ENCODE results near the gene STMN3.
"Not testable (repeated sequence)": the region's sequence is repeated elsewhere in the genome, so short reads cannot be mapped to it uniquely, and the experiment has no call there.

STMN3 gene

DNA sequence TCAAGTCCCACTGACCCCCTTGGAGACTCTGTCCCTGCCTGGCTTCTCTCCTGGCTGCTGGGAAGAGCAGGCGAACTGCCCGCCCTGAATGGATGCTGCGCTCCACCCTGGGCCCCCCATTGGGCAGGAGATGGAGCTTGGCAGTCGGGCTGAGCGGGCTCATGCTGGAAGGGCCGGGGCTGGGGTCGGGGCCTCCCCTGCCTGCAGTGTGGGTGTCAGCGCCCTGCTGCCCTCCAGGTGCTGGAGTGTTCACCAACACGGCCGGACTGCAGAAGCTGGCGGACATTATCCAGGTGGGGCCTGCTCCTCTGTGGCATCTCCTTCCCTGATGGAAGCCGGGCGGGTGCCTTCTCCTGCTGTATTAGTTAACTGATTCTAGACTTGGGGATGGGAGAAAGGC lies 27.2 kb upstream of the STMN3 start:
- no peaks in the 10 kb centered on the region for H3K9me3 ChIP-seq (ENCODE audit: insufficient read depth, low read length)
- H3K27me3 ChIP-seq (ENCODE audit: insufficient read depth, insufficient read length), result no peaks in the 10 kb centered on the region
- TF ChIP-seq SUZ12 (IDR thresholded peaks at IDR 0.05; ENCODE audit: extremely low read depth, insufficient read depth, insufficient read length), result no peak
- TF ChIP-seq YY1 (IDR thresholded peaks at IDR 0.05; ENCODE audit: insufficient read depth, insufficient read length), result no peak
- no peak for TF ChIP-seq ZNF274 (IDR thresholded peaks at IDR 0.05; ENCODE audit: low read depth, low read length)
- H3K36me3 ChIP-seq (ENCODE audit: insufficient read depth, insufficient read length, low read length), result peaks cover 65% of the 10 kb centered on the region
- no peak overlapping the region for H3K9ac ChIP-seq (ENCODE audit: insufficient read length, low read depth)
- H3K4me3 ChIP-seq (ENCODE audit: insufficient read length, low read depth), result no peak overlapping the region
- H3K4me1 ChIP-seq (ENCODE audit: insufficient read depth, insufficient read length), result peaks cover 19% of the 10 kb centered on the region
- DNase-seq (ENCODE audit: low read depth, low spot score), result no peak

DNA sequence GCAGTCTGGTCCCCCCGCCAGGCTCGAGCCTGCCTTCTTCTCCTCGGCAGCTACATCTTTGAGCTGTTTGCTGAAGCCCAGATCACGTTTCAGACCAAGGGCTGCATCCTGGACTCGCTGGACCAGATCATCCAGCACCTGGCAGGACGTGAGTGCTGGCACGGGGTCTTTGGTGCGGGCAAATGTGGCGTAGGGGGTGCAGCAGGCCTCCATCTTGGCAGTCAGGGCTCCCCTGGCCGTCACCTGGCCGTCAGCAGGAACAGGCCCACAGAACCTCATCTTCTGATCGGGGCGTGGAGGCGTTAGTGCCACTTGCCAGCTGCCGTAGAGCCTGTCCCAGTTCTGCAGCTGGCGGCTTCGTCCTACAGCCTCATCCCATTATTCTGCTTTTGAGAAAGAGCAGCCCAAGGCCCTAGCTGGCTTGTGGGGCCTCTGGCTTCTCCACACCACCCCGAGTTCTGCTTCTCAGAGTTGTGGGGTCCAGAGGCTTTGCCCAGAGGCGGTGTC lies 26.6 kb upstream of the STMN3 start:
- no peak for DNase-seq (ENCODE audit: low read depth, low spot score)
- no peak for TF ChIP-seq SUZ12 (IDR thresholded peaks at IDR 0.05; ENCODE audit: extremely low read depth, insufficient read depth, insufficient read length)
- TF ChIP-seq YY1 (IDR thresholded peaks at IDR 0.05; ENCODE audit: insufficient read depth, insufficient read length), result no peak
- TF ChIP-seq ZNF274 (IDR thresholded peaks at IDR 0.05; ENCODE audit: low read depth, low read length), result no peak
- H3K4me1 ChIP-seq (ENCODE audit: insufficient read depth, insufficient read length), result peaks cover 19% of the 10 kb centered on the region
- H3K9me3 ChIP-seq (ENCODE audit: insufficient read depth, low read length), result no peaks in the 10 kb centered on the region
- no peak overlapping the region for H3K9ac ChIP-seq (ENCODE audit: insufficient read length, low read depth)
- no peaks in the 10 kb centered on the region for H3K27me3 ChIP-seq (ENCODE audit: insufficient read depth, insufficient read length)
- H3K4me3 ChIP-seq (ENCODE audit: insufficient read length, low read depth), result no peak overlapping the region
- H3K36me3 ChIP-seq (ENCODE audit: insufficient read depth, insufficient read length, low read length), result peaks cover 68% of the 10 kb centered on the region

DNA sequence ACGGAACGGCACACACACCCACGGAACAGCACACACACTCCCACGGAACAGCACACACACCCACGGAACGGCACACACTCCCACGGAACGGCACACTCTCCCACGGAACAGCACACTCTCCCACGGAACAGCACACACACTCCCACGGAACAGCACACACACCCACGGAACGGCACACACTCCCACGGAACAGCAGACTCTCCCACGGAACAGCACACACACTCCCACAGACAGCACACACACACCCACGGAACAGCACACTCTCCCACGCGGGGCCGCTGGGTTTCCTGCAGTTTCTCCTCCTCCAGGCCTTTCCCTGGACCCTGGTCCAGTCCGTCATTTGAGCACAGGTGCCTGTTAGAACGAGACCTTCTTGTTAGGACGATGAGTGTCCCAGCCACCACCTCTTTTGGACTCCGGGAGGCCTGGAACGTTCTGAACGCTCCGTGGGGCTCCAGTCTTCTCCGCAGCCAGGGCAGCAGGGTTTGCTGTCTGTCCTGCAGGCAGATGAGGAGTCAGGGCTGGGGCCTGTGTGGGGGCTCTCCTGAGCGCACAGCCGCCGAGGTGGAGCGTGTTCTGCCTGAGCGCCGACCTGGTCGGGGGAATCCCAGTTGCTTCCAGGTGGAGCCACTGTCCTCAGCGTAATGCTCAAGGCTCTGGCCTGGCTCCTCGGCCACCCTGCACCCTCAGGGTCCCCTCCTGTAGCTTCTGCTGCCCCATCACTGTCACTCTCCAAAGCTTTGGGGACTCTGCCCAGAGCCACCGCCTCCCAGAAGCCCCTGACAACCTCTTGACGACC lies 25.6 kb upstream of the STMN3 start:
- H3K27me3 ChIP-seq (ENCODE audit: insufficient read depth, insufficient read length), result no peaks in the 10 kb centered on the region
- no peak for DNase-seq (ENCODE audit: low read depth, low spot score)

GRCh38 chr20:63678071-63678470 lies 24.8 kb upstream of the STMN3 start:
- Histone ChIP-seq H3K4me3 (ENCODE audit: insufficient read length, low read depth) (no peak overlapping the region), H3K36me3 (ENCODE audit: insufficient read depth, insufficient read length, low read length) (peaks cover 78% of the 10 kb centered on the region), H3K4me1 (ENCODE audit: insufficient read depth, insufficient read length) (peaks cover 14% of the 10 kb centered on the region), H3K9ac (ENCODE audit: insufficient read length, low read depth) (no peak overlapping the region), H3K27me3 (ENCODE audit: insufficient read depth, insufficient read length) (no peaks in the 10 kb centered on the region), H3K9me3 (ENCODE audit: insufficient read depth, low read length) (no peaks in the 10 kb centered on the region)
- no peak for DNase-seq (ENCODE audit: low read depth, low spot score)
- TF ChIP-seq ZNF274 (IDR thresholded peaks at IDR 0.05; ENCODE audit: low read depth, low read length) (no peak), SUZ12 (IDR thresholded peaks at IDR 0.05; ENCODE audit: extremely low read depth, insufficient read depth, insufficient read length) (no peak)

More for the DNA sequence above, 25.6 kb upstream of the STMN3 start:
- H3K9ac ChIP-seq (ENCODE audit: insufficient read length, low read depth), result no peak overlapping the region
- no peak overlapping the region for H3K4me3 ChIP-seq (ENCODE audit: insufficient read length, low read depth)
- H3K36me3 ChIP-seq (ENCODE audit: insufficient read depth, insufficient read length, low read length), result peaks cover 76% of the 10 kb centered on the region
- TF ChIP-seq SUZ12 (IDR thresholded peaks at IDR 0.05; ENCODE audit: extremely low read depth, insufficient read depth, insufficient read length), result no peak
- TF ChIP-seq YY1 (IDR thresholded peaks at IDR 0.05; ENCODE audit: insufficient read depth, insufficient read length), result no peak
- TF ChIP-seq ZNF274 (IDR thresholded peaks at IDR 0.05; ENCODE audit: low read depth, low read length), result no peak
- H3K4me1 ChIP-seq (ENCODE audit: insufficient read depth, insufficient read length), result peaks cover 19% of the 10 kb centered on the region
- no peaks in the 10 kb centered on the region for H3K9me3 ChIP-seq (ENCODE audit: insufficient read depth, low read length)

DNA sequence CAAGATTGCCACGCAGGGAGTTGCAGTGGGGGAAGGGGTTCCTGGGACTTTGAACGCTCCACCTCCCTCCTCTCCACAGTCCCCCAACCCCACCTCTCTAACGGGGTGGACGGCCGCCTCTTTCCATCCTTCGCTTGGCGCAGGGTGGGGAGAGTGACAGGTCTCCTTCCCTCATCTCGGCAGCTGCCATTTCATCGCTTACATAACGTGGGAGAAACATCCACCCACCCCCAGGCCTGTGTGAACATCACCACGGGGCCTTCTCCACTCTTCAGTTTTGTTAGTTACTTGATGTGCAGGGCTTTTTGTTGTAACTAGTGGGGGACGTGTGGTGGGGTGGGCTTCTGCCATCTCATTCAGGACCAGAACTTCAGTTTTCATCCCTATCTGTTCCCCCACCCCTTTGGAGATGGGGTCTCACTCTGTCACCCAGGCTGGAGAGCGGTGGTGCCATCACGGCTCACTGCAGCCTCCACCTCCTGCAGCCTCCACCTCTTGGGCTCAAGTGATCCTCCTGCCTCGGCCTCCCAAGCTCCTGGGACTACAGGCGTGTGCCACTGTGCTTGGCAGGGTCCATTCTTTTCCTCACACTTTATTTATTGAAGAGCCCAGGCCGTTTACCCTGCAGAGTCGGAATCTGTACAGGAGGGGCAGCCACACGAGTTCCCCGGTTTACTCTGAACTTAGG lies 22.6 kb upstream of the STMN3 start:
- H3K36me3 ChIP-seq (ENCODE audit: insufficient read depth, insufficient read length, low read length), result peaks cover 80% of the 10 kb centered on the region
- no peaks in the 10 kb centered on the region for H3K27me3 ChIP-seq (ENCODE audit: insufficient read depth, insufficient read length)
- no peak for DNase-seq (ENCODE audit: low read depth, low spot score)
- H3K4me3 ChIP-seq (ENCODE audit: insufficient read length, low read depth), result no peak overlapping the region
- H3K9ac ChIP-seq (ENCODE audit: insufficient read length, low read depth), result no peak overlapping the region
- H3K4me1 ChIP-seq (ENCODE audit: insufficient read depth, insufficient read length), result peaks cover 2% of the 10 kb centered on the region
- TF ChIP-seq YY1 (IDR thresholded peaks at IDR 0.05; ENCODE audit: insufficient read depth, insufficient read length), result no peak
- TF ChIP-seq ZNF274 (IDR thresholded peaks at IDR 0.05; ENCODE audit: low read depth, low read length), result no peak
- no peak for TF ChIP-seq SUZ12 (IDR thresholded peaks at IDR 0.05; ENCODE audit: extremely low read depth, insufficient read depth, insufficient read length)
- H3K9me3 ChIP-seq (ENCODE audit: insufficient read depth, low read length), result no peaks in the 10 kb centered on the region

GRCh38 chr20:63673951-63674350 lies 20.7 kb upstream of the STMN3 start:
- Histone ChIP-seq H3K4me1 (ENCODE audit: insufficient read depth, insufficient read length) (peaks cover 2% of the 10 kb centered on the region), H3K4me3 (ENCODE audit: insufficient read length, low read depth) (no peak overlapping the region), H3K27me3 (ENCODE audit: insufficient read depth, insufficient read length) (no peaks in the 10 kb centered on the region), H3K36me3 (ENCODE audit: insufficient read depth, insufficient read length, low read length) (peaks cover 77% of the 10 kb centered on the region), H3K9ac (ENCODE audit: insufficient read length, low read depth) (no peak overlapping the region), H3K9me3 (ENCODE audit: insufficient read depth, low read length) (no peaks in the 10 kb centered on the region)
- TF ChIP-seq ZNF274 (IDR thresholded peaks at IDR 0.05; ENCODE audit: low read depth, low read length), result no peak
- TF ChIP-seq SUZ12 (IDR thresholded peaks at IDR 0.05; ENCODE audit: extremely low read depth, insufficient read depth, insufficient read length), result no peak
- TF ChIP-seq YY1 (IDR thresholded peaks at IDR 0.05; ENCODE audit: insufficient read depth, insufficient read length), result no peak
- DNase-seq (ENCODE audit: low read depth, low spot score), result no peak

- Histone ChIP-seq H3K9ac (ENCODE audit: insufficient read length, low read depth) (no peak overlapping the region), H3K4me1 (ENCODE audit: insufficient read depth, insufficient read length) (peaks cover 2% of the 10 kb centered on the region), H3K36me3 (ENCODE audit: insufficient read depth, insufficient read length, low read length) (peaks cover 78% of the 10 kb centered on the region), H3K4me3 (ENCODE audit: insufficient read length, low read depth) (no peak overlapping the region), H3K27me3 (ENCODE audit: insufficient read depth, insufficient read length) (no peaks in the 10 kb centered on the region), H3K9me3 (ENCODE audit: insufficient read depth, low read length) (no peaks in the 10 kb centered on the region)
- DNase-seq (ENCODE audit: low read depth, low spot score), result no peak
- TF ChIP-seq YY1 (IDR thresholded peaks at IDR 0.05; ENCODE audit: insufficient read depth, insufficient read length) (no peak), ZNF274 (IDR thresholded peaks at IDR 0.05; ENCODE audit: low read depth, low read length) (no peak), SUZ12 (IDR thresholded peaks at IDR 0.05; ENCODE audit: extremely low read depth, insufficient read depth, insufficient read length) (no peak)
These were observed 19.4 kb upstream of the STMN3 start for GRCh38 chr20:63672666-63673065.

- H3K36me3 ChIP-seq (ENCODE audit: insufficient read depth, insufficient read length, low read length), result peaks cover 77% of the 10 kb centered on the region
- not testable (repeated sequence) for H3K27me3 ChIP-seq (ENCODE audit: insufficient read depth, insufficient read length); H3K9me3 ChIP-seq (ENCODE audit: insufficient read depth, low read length); DNase-seq (ENCODE audit: low read depth, low spot score); H3K9ac ChIP-seq (ENCODE audit: insufficient read length, low read depth); H3K4me3 ChIP-seq (ENCODE audit: insufficient read length, low read depth); H3K4me1 ChIP-seq (ENCODE audit: insufficient read depth, insufficient read length)
These were observed 18.5 kb upstream of the STMN3 start for GRCh38 chr20:63671695-63672094.

Measured in NT2/D1 (cell line).